DND-41 (cell line): Measurements from ENCODE around the gene WASF1.

Experiments
- ATAC-seq: fragments of 200-7000 bp; cut with Tn5 transposase; 3 replicates; pipeline ENCODE4 v1.9.1; 2021; ENCODE audit warnings: low read depth; ENCODE audit not compliant: insufficient read depth
- DNase-seq: peaks from one replicate; pipeline ENCODE4 v3.0.0-alpha.2; 2020
- H2AFZ ChIP-seq: 2 replicates; pipeline ENCODE4 v1.6.0; 2012; ENCODE audit warnings: low read depth, low read length
- H3K27ac ChIP-seq: 2 replicates; pipeline ENCODE4 v1.5.1; 2012; ENCODE audit warnings: low read length, inconsistent platforms
- H3K27me3 ChIP-seq: fragments of 200-600 bp; sonication (generic); 2 replicates; pipeline ENCODE4 v1.6.0; 2012; ENCODE audit warnings: low read length, mild to moderate bottlenecking, inconsistent platforms; ENCODE audit not compliant: insufficient read depth, poor library complexity
- H3K36me3 ChIP-seq: 2 replicates; pipeline ENCODE4 v1.5.1; 2012; ENCODE audit warnings: low read length, inconsistent platforms; ENCODE audit not compliant: insufficient read depth
- H3K4me1 ChIP-seq: 2 replicates; pipeline ENCODE4 v1.5.1; 2012; ENCODE audit warnings: mild to moderate bottlenecking, low read length; ENCODE audit not compliant: insufficient read depth
- H3K4me2 ChIP-seq: 2 replicates; pipeline ENCODE4 v1.6.0; 2012; ENCODE audit warnings: mild to moderate bottlenecking, moderate library complexity, low read length, inconsistent platforms; ENCODE audit not compliant: insufficient read depth
- H3K4me3 ChIP-seq, 2 experiments: fragments of 200-600 bp in 1 of 2; shearing (Covaris generic) in 1 of 2; 2 replicates each; pipeline ENCODE4 v1.5.1; 2012 to 2016; ENCODE audit warnings: inconsistent platforms in 2 of 2, low read length in 2 of 2, mild to moderate bottlenecking in 2 of 2, low read depth in 1 of 2, moderate library complexity in 1 of 2
- H3K79me2 ChIP-seq: 2 replicates; pipeline ENCODE4 v1.6.0; 2012; ENCODE audit warnings: low read length, inconsistent platforms; ENCODE audit not compliant: insufficient read depth
- H3K9ac ChIP-seq: 2 replicates; pipeline ENCODE4 v1.6.0; 2012; ENCODE audit warnings: low read depth, mild to moderate bottlenecking, inconsistent platforms, low read length, moderate library complexity
- H3K9me3 ChIP-seq: 2 replicates; pipeline ENCODE4 v1.5.1; 2012; ENCODE audit warnings: low read length, moderate library complexity, mild to moderate bottlenecking, inconsistent platforms; ENCODE audit not compliant: insufficient read depth, severe bottlenecking
- H4K20me1 ChIP-seq: 2 replicates; pipeline ENCODE4 v1.6.0; 2012; ENCODE audit warnings: low read length; ENCODE audit not compliant: insufficient read depth
- CTCF ChIP-seq: IDR thresholded peaks from 2 replicates; pipeline ENCODE4 v1.5.1; 2012; ENCODE audit warnings: borderline replicate concordance, low read length, moderate library complexity, mild to moderate bottlenecking; ENCODE audit not compliant: poor library complexity, severe bottlenecking; ENCODE audit errors: extremely low read depth
- EZH2 ChIP-seq: IDR thresholded peaks from 3 replicates; pipeline ENCODE4 v1.6.1; 2012; ENCODE audit warnings: borderline replicate concordance, low read depth, mild to moderate bottlenecking, moderate library complexity, low read length, inconsistent platforms; ENCODE audit not compliant: severe bottlenecking

WASF1 gene

DNA sequence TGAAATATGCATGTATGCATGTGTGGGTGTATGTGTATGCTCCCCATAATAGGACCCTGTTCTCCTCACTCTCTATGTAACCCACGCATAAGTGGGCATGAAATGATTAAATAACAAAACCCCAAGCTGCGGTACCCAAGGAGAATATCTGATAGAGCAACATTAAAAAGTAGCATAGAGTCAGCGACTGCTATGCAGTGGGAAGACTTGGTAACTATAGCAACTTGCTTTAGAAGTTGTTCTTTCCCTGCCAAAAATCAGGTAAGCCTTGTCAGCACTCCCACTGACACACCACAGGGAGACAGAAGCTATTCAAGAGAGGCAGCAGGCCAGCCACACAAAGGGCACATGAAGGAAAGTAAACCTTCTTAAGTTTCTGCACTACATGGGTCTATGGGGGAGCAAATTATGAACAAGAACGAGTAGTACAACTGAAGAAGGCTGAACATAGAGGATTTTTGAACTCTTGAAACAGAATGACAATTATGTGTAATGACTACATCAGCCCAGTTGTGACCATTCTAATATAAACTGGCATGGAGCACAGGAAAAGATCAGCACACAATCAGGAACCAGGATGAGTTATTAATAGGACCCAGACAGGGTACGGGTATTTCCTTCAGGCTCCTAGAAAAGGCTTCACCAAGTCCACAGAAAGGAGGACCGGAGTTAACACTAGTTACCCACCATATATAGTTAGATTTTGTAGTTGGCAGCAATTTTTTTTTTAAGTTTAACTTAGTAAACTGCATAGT is 111.5 kb downstream of the WASF1 start:
- TF ChIP-seq CTCF (no peak), EZH2 (no peak)
- Histone ChIP-seq H3K4me1 (peaks cover 14% of the 10 kb centered on the region), H3K9ac (no peak overlapping the region), H2AFZ (no peak overlapping the region), H3K27ac (no peak overlapping the region), H3K4me3 (no peak overlapping the region), H3K27me3 (peaks cover 37% of the 10 kb centered on the region), H3K4me2 (no peak overlapping the region), H3K9me3 (no peaks in the 10 kb centered on the region), H4K20me1 (peaks cover 15% of the 10 kb centered on the region; the same call in 1 of the 2 replicates), H3K36me3 (no peaks in the 10 kb centered on the region), H3K79me2 (no peaks in the 10 kb centered on the region)
- no peak for DNase-seq
- ATAC-seq, result no peak

DNA sequence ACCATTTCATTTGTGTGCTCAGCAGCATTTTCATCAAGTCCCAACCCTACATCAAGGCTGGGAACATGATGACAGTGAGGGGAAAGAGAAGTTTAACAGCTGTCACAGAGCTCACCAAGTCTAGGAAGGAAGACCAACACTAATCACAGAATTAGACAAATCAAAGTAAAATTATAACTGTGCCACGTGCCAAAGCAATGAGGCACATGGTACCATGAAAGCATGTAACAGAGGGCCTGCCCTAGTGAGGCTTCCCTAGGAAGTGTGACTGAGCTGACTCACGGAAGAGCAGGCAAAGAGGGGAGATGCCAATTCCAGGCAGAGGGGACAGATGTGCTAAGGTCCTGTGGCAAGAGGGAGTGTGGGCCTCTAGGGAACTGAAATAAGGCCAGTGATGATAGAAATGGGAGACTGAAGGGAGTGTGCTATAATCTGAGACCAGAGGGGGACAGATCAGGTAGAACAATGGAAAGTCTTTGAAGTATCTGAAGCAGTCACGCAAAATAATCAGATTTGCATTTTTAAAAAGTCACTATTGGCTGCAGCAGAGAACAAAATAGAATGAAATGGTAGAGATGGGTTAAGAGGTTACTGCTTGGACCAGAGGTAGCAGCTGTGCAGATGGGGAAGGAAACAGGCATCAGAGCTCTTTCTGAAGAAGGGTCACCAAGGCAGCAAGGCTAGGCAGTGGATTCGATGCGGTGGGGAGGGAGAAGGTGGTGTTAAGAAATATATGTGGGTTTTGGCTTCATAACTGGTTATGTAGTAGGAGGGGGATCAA is 114.5 kb downstream of the WASF1 start:
- Histone ChIP-seq H3K9me3 (no peaks in the 10 kb centered on the region), H3K79me2 (no peaks in the 10 kb centered on the region), H3K9ac (no peak overlapping the region), H2AFZ (no peak overlapping the region), H3K4me3 (no peak overlapping the region), H3K4me2 (no peak overlapping the region), H3K4me1 (peaks cover 19% of the 10 kb centered on the region), H3K36me3 (no peaks in the 10 kb centered on the region), H3K27me3 (peaks cover 42% of the 10 kb centered on the region), H4K20me1 (peaks cover 18% of the 10 kb centered on the region), H3K27ac (no peak overlapping the region)
- no peak for TF ChIP-seq CTCF
- ATAC-seq, result no peak
- no peak for DNase-seq

- ATAC-seq (peak; percentile 97), DNase-seq (peak; percentile 79)
- H3K79me2 ChIP-seq, result no peaks in the 10 kb centered on the region
- no peaks in the 10 kb centered on the region for H3K9me3 ChIP-seq
- H3K4me1 ChIP-seq, result peaks cover 19% of the 10 kb centered on the region
- no peak overlapping the region; the same call in 1 of the 2 replicates for H3K4me2 ChIP-seq
- peaks cover 45% of the 10 kb centered on the region for H3K27me3 ChIP-seq
- H3K36me3 ChIP-seq, result no peaks in the 10 kb centered on the region
- H3K4me3 ChIP-seq, result no peak overlapping the region
- no peak overlapping the region for H3K27ac ChIP-seq
- no peak overlapping the region for H3K9ac ChIP-seq
- TF ChIP-seq EZH2 (no peak), CTCF (no peak)
- peaks cover 18% of the 10 kb centered on the region for H4K20me1 ChIP-seq
- no peak overlapping the region for H2AFZ ChIP-seq
Observed at GRCh38 chr6:110063594-110064263, 115.7 kb downstream of the WASF1 start.
